WI38 (cell line): ENCODE results near the gene SHC3.

Experiments used
- H3K4me3 ChIP-seq: 2 replicates; pipeline ENCODE4 v1.5.1; 2011; ENCODE audit warnings: low read depth, mild to moderate bottlenecking, control low read depth, low read length
- CTCF ChIP-seq: IDR thresholded peaks from 2 replicates; pipeline ENCODE4 v1.5.1; 2012; ENCODE audit warnings: low read depth, mild to moderate bottlenecking, control low read depth, low read length

SHC3 gene

GRCh38 chr9:88988796-88989641 lies 189.6 kb downstream of the SHC3 start:
- H3K4me3 ChIP-seq: no peak overlapping the region
- TF ChIP-seq CTCF: no peak

- no peak for TF ChIP-seq CTCF
- H3K4me3 ChIP-seq: no peak overlapping the region
Measured at GRCh38 chr9:88987661-88988060, 191.0 kb downstream of the SHC3 start.

- TF ChIP-seq CTCF: no peak
- no peak overlapping the region for H3K4me3 ChIP-seq
Measured at GRCh38 chr9:88986776-88987175, 191.8 kb downstream of the SHC3 start.

GRCh38 chr9:88985616-88986015 lies 193.0 kb downstream of the SHC3 start:
- TF ChIP-seq CTCF: no peak
- H3K4me3 ChIP-seq: no peak overlapping the region

- no peak overlapping the region for H3K4me3 ChIP-seq
- no peak for TF ChIP-seq CTCF
Measured at GRCh38 chr9:88984543-88984883, 194.1 kb downstream of the SHC3 start.

GRCh38 chr9:88983865-88984542 lies 194.6 kb downstream of the SHC3 start:
- no peak for TF ChIP-seq CTCF
- H3K4me3 ChIP-seq: no peak overlapping the region

GRCh38 chr9:88980740-88981203 lies 197.8 kb downstream of the SHC3 start:
- no peak overlapping the region for H3K4me3 ChIP-seq
- no peak for TF ChIP-seq CTCF
